NCI-H2107 treated with DMSO at 0.1 percent for 48 hours (cell line): ENCODE data around the gene CMTM7.
A peak's percentile ranks its signal among the peaks of the same experiment; 100 is the strongest.

Experiments used
- DNase-seq: peaks from one replicate; lab custom pipeline; 2025; ENCODE audit not compliant: unreplicated experiment; lab: John Stamatoyannopoulos, UW

CMTM7 gene

DNA sequence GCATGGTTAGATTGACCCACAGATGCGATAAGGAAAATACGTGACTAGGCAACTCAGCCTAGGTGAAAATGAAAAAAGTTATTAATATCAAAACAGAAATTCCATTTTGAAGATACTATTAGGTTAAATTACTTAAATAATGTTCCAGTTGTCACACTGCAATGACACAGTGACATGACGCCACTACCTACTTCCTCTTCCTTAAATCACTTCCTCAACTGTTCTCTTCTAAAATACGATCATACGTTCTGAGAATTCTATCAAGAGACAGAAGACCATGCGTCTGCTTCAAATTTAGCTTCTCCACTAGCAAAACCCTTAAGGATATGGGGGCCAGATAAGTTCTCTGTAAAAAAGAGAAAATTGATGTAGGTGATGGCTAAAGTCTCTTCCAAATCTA, 92.8 kb downstream of the CMTM7 start:
- DNase-seq, result no peak

DNA sequence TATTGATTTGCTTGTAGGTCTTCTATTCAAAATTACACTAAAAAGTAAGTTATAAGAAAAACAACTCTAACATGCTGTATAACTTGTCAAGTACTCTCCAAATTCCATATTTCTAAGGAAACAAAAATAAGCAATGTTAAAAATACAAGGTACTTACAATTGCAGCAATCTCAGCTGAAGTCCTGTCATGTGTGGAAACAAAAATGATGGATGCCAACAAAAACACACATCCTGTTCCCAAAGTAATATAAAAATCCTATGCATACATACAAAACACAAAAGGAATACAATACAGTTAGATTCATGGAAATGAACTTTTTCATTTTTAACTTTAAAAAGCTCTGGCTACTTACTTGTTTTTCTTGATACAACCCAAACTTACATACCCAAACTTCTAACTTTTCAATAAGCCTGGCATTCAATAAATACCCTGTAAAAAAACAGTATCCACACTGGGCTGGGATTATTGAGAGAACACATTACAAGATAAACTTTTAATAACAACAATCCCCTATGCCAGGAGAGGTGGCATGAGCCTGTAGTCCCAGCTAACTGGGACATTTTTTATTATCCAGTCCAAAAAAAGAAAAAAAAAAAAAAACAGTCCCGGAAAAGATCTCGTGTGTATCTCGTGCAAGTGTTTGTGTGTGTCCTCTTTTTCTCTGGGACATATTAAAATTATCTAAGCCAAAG, 96.3 kb downstream of the CMTM7 start:
- DNase-seq, result no peak

DNA sequence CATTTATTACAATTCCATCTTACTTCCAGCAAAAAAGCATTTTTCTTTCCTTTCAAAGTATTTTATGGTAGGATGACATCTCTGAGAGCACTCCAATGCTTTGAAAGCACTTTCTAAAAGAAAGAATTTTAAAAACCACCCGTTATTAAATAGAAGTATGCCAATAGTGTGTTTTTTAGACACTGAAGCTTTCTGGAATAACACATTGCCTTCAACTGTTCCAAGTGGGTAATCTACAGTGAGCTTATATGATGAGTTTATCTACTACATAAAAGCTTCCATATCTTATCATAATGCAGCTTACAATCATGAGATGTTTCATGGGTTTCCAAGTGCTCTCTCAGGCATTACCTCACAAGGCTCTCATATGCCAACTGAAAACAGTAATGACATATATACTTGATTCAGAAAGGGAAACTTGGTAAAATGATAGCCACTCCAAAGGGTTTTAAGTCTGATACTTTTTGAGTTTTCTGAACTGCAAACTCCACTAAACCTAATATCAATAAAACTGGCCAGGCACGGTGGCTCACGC, 96.9 kb downstream of the CMTM7 start:
- DNase-seq, result no peak

DNA sequence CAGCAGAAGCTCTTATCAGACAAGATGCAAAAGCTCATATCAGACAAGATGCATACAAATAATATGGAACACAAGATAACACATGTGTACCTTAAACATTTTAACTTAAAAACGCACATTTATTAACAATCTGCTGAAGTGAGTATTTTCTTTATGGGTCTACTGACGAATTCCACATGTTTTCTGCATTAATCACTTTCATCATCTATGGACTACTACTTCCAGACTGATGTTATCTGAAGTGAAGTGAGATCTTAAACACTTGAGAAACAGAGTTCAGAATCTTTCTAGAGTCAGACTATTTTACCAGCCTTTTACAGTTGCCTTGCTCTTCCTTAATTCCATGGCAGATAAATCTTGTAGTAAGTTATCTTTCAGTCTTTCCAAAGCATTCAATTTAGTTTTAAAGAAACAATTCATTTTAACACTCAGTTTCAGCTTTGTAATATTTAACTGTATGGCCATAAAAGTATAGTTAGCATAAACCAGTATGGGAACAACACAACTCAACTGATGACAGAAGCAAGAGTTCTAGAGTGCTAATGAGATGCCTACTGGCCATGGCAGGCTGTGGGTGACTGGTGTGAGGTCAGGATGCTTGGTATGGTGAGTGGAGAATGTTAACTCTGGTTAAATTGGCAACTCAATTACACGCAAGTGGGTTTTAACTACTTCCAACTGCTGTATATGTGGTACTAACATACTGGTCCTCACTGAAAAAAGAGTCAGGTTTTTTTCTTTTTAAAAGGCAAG, 101.2 kb downstream of the CMTM7 start:
- no peak for DNase-seq

DNA sequence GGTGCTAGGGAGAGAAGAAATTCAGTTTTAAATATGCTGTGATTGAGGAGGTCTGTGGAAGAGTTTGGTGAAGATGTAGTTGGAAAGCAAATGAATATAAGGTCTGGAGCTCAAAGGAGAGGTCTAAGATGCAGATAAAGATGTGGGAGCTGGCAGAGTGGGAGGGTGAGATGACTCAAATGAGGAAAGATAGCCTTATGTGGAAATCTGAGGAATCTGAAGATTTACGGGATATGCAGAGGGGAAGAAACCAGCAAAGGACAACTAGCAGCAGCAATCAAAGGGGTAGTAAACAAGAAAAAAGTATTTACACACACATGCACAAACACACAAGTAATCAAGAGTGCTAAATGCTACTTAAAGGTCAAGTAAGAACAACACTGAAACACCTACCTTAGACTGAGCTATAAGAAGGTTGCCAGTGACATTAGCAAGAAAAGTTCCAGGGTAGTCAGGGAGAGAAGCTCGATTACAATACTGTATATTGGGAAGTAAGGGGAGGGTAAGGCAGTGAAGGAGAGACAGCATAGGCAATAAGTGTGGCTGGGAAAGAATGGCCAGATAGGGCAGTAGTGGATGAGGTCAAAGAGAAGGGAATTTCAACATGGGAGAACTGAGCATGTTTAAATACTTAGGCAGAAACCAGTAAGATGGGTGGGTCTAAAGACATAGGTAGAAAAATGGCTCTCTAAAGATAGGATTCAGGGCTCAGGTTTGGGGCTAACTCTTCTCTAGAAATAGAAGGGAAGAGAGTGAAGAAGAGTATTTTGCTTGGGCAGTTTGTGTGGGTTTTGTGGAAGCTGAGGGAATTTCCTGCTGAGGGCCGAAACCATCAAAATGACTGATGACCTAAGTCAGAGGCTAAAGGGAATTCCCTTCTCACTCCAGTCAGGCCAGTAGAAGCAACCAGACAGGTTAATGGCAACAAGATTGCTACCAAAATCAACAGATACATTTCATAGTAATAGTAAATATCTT, 102.1 kb downstream of the CMTM7 start:
- DNase-seq, result no peak

DNA sequence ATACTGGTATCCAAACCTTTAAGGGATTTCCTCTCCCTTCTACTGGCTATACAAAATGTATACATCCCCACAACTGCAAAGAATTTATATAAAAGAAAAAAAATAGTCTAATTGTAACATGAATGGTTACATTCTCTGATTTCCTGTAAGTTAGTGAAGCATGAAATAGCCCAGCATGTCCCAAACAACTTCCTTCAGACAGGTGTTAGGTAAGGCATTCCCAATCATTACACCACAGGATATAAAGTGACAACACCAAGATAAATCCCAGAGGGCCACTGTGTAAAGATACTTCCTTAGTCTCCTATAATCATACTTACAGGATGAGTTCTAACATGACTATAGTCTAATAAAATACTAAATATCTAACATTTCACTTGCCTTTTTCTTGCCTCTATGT, 103.4 kb downstream of the CMTM7 start:
- no peak for DNase-seq

DNA sequence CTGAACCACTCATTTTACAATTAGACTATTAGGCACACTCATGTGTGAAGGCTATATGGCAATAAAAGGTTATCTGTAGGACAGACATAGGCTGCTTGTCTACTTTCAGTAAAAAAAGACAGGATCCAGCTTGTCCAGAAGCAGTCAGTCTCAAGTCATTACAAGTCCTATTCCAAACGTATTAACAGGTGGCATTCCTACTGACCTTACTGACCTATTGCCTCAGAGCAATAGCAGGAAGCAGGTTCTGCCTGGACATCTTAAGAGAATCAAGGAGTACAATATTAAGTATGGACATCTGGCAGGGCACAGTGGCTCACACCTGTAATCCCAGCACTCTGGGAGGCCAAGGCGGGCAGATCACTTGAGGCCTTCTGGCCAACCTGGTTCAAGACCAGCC, 104.0 kb downstream of the CMTM7 start:
- DNase-seq, result no peak

DNA sequence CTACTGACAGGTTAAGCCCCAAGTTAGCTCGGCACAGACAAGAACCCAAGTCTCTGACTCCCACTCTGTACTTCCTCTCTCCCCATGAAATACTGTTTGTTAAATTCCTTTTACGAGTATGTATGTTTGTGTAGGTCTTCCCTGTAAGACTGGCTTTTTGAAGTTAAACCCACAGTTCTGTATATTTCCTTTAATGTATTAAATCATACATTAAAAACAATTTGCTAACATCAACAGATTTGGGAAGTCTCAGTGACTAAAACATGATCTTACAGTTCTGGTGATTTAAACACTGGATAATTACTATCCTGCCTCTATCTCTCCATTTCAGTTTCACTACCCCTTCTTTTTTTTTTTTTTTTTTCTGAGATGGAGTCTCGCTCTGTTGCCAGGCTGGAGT, 106.6 kb downstream of the CMTM7 start:
- no peak for DNase-seq

DNA sequence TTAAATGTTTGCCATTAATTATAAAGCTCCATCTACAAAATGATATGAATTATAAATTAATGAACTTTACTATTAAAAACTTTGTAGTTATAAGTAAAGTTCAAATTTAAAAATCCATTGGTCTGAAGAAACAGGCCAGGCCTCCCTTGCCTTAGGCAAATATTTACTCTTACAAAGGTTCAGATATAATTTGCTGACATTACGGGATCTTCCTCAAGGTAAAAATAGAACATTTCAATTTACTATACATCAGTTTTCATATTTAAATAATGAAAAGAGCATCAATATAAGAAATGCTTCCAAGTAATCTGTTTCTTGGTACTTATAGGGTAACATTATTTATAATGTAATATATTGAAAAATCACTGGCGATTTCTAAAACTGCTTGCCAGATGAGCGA, 107.3 kb downstream of the CMTM7 start:
- no peak for DNase-seq

DNA sequence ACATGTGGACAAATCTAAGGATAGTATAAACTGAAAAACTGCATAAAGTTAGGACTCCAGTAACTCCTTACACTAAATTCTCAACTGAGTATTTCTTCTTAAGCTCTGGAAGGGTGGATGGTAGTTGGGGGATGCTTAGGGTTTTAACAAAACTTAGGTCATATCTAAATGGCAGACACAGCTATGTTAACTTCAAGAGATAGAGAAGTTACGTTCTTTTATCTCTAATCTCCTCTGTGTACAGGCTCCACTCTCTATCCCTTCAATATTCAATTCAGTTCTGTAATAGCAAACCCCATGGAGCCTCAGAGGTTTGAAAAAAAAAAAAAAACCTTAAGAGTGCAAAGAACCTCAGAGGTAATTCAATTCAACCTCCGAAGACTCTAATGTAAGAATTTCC, 107.9 kb downstream of the CMTM7 start:
- no peak for DNase-seq

DNA sequence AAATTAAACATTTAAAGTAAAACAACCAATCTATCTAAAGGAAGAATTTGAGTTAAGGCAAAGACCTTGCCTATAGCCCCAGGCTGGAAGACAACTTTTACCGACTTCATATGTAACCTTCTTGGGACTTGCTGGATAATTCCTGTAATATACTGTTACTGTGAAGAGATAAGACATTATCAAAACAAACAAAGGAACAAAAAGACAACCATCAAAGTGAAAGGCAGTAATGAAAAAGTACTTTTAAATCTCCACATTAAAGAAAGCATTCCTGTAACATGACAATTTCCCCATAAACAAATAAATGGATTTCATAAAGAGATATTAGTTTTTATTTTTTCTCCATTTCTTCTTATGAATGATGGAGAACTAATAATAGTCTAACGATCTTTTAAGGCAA, 108.6 kb downstream of the CMTM7 start:
- no peak for DNase-seq

DNA sequence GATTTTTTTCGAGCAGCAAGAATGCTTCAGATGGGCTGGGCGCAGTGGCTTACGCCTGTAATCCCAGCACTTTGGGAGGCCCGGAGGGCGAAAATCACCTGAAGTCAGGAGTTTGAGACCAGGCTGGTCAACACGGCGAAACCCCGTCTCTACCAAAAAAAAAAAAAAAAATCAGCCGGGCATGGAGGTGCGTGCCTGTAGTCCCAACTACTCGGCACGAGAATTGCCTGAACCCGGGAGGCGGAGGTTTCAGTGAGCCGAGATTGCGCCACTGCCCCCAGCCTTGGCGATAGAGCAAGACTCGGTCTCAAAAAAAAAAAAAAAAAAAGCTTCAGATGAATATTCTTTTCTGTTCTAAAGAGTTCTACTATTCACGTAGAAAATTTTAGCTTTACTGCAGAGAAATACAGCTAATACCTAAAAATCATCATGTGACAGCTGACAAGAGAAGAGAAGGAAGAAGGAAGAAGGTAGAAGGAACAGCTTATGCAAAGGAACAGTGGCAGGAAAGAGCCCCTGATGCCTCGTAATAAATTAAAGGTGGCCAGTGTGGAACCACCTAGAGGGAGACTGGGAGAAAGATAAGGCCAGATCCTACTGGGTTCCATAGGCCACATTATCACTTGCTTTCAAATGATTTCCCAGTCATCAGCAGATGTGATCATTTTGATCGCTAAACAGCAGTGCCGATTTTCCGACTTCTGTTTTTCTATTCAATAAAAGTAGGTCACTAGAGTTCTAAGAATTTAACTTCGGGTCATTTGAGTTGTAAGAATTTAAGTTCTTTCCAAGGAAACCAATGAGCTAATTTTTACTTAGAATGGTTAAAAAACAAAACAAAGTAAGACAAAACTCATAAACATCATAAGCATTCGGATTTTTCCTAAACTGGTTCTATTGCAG, 109.5 kb downstream of the CMTM7 start:
- no peak for DNase-seq

DNA sequence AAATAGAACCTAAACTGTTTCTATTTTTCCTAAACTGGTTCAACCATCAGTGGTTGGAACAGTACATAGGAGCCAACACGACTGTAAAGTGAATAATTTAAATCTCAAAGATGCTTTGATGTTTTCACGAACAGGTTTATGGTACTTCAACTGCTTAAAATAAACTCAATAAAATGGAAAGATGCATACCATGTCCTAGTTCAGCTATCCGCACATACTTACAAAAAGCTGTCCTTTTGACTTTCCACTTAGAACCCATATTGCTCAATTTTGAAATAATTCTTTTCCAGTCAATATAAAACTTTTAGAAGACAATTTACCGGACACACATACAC, 110.1 kb downstream of the CMTM7 start:
- no peak for DNase-seq

DNA sequence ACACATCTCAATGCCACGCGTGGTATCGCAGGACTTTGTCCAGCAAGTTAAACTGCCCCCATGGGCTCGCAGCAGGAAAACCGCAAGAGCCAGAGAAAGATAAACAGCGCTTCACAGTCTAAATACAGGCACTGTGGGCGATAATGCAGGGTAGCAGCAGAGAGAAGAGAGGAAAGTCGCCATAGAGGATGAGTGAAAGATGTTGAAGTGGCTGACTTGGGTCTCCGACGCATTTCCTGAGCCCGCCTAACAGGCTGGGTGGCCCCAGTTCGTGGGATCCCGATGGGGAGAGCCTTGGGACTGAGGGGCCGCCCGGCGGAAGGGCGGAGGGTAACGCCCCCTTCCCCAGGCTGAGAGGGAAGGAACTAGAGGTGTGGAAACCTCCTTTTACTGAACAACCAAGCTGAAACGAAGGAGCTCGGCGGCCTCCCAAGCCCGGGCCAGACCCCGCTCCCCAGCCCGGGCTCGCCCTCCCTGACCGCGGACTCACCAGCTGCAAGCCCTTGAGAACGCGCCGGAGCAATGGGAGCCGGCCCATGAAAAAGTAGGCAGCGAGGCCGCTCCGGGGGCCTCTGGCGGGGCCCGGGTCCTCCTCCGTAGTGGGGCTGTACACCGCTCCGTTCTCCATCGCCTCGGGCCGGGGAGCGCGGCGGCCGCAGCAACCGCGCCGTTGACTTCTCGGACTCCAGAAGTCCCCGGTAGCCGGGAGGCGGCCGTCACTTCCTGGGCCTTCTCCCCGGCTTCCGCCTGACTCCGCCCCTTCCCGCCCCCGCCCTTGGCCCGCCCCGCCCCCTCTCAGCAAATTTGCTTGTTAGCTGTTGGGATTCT, 110.7 kb downstream of the CMTM7 start, which contains the start of gene CMTM6:
TSS of gene CMTM6 (minus strand) at position 735 of the 828 bp plus-strand sequence. CDS start at position 628, 107 bp downstream.
- peak; percentile 10 for DNase-seq

DNA sequence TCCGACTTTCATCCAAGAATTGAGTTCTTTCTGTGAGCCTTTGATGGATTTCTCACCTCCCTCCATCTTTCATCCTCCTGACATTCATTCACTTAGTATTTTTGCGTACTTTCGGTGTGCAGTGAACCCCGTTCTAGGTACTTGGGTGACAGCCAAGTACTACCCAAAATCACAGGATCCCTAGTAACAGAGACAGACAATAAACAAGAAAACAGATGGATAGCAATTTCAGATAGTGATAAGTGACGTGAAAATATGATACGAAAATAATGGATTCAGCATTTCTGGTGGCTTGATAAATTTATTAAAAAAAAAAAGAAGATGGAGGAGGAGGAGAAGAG, 111.3 kb downstream of the CMTM7 start:
- DNase-seq, result no peak
